Measurements from ENCODE around the gene IKZF2. TPM values are rescaled to one million over a fixed set of nuclear protein-coding genes. Genes with fewer than 3 reads are reported as not detected.

IKZF2 gene
- total RNA-seq, 1 experiment from 2014 or later = 8.8 TPM

DNA sequence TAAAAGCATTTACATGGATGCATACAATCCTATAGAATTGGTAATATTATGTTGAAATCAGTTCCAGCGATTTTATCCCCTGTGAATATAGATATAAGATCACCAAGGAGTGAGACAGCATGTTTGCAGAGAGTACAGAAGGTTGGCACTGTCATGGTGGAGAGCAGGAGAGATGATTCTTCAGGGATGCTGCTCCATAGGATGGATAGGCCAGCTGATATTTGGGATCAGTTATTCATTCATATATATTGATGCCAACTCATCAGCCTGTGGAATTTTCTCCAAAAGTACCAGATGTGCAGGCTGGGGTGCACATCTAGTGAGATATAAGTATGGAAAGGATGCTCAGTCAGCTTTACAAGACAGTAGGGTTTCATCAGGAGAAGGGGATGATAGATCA lies 139.9 kb downstream of the IKZF2 start:
- no peaks in the 10 kb centered on the region for H3K27me3 Mint-ChIP-seq (ENCODE audit: insufficient read depth, unreplicated experiment)
- TF ChIP-seq, protein P1, sequence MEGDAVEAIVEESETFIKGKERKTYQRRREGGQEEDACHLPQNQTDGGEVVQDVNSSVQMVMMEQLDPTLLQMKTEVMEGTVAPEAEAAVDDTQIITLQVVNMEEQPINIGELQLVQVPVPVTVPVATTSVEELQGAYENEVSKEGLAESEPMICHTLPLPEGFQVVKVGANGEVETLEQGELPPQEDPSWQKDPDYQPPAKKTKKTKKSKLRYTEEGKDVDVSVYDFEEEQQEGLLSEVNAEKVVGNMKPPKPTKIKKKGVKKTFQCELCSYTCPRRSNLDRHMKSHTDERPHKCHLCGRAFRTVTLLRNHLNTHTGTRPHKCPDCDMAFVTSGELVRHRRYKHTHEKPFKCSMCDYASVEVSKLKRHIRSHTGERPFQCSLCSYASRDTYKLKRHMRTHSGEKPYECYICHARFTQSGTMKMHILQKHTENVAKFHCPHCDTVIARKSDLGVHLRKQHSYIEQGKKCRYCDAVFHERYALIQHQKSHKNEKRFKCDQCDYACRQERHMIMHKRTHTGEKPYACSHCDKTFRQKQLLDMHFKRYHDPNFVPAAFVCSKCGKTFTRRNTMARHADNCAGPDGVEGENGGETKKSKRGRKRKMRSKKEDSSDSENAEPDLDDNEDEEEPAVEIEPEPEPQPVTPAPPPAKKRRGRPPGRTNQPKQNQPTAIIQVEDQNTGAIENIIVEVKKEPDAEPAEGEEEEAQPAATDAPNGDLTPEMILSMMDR (IDR thresholded peaks at IDR 0.05; ENCODE audit: unreplicated experiment) = no peak
- H3K4me3 Mint-ChIP-seq (ENCODE audit: unreplicated experiment) = no peak overlapping the region

DNA sequence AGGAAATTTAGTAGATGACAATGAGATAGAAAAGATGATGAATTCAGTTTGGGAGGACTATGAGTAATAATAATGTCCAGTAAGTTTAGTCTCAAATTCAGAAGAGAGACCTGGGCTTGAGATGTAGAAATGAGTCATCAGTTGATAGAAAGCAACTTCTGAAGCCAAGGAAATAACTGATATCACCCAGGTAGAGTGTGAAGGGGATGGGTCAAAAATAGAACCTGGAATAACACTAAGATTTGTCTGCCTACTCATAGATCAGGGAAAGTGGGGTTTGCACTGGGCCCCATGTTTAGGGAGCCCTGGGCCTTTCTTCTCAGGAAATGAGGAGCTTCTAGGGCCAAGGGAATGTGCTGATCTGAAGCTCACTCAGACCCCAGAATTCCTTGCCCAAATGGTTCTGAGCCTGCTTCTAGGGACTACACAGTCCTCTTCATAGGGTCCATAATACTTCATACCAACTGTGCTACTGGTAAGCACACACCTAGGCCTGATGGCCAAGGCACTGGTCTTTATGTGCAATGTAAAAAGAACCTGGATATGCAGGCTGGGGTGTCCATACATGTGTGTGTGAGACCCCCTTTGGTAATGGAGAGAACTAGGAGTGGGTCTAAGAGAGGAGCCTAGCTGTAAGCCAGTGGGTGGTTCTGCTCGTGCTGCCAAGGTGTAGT lies 141.2 kb downstream of the IKZF2 start:
- DNase-seq (ENCODE audit: unreplicated experiment) = no peak
- intact Hi-C loops (cut with micrococcal nuclease) = no loop called here
- Mint-ChIP-seq H3K9me3 (ENCODE audit: unreplicated experiment) (peaks cover 7% of the 10 kb centered on the region), H3K4me1 (ENCODE audit: insufficient read depth, unreplicated experiment) (peaks cover 7% of the 10 kb centered on the region), H3K27ac (ENCODE audit: low read depth, unreplicated experiment) (no peak overlapping the region), H3K36me3 (ENCODE audit: insufficient read depth, unreplicated experiment) (peaks cover 19% of the 10 kb centered on the region), H3K27me3 (ENCODE audit: insufficient read depth, unreplicated experiment) (no peaks in the 10 kb centered on the region), H3K4me3 (ENCODE audit: unreplicated experiment) (no peak overlapping the region)
- TF ChIP-seq, protein P1 (IDR thresholded peaks at IDR 0.05; ENCODE audit: unreplicated experiment) = no peak
- no TSS peak for BruUV-seq (replicated peaks)
- ChIA-PET CTCF (no interaction called here), POLR2A (no interaction called here)

More for the DNA sequence above, 139.9 kb downstream of the IKZF2 start:
- Mint-ChIP-seq H3K4me1 (ENCODE audit: insufficient read depth, unreplicated experiment) (peaks cover 7% of the 10 kb centered on the region), H3K36me3 (ENCODE audit: insufficient read depth, unreplicated experiment) (peaks cover 19% of the 10 kb centered on the region), H3K27ac (ENCODE audit: low read depth, unreplicated experiment) (no peak overlapping the region), H3K9me3 (ENCODE audit: unreplicated experiment) (peaks cover 7% of the 10 kb centered on the region)
- DNase-seq (ENCODE audit: unreplicated experiment) = no peak
- intact Hi-C loops (cut with micrococcal nuclease) = no loop called here
- no TSS peak for BruUV-seq (replicated peaks)
- ChIA-PET CTCF (interaction anchor here (0.7 to 1.0 kb wide), 2 partner anchors 141 to 156 kb away, joined by 3 read pairs; no protein-coding TSS in a partner anchor), POLR2A (no interaction called here)

DNA sequence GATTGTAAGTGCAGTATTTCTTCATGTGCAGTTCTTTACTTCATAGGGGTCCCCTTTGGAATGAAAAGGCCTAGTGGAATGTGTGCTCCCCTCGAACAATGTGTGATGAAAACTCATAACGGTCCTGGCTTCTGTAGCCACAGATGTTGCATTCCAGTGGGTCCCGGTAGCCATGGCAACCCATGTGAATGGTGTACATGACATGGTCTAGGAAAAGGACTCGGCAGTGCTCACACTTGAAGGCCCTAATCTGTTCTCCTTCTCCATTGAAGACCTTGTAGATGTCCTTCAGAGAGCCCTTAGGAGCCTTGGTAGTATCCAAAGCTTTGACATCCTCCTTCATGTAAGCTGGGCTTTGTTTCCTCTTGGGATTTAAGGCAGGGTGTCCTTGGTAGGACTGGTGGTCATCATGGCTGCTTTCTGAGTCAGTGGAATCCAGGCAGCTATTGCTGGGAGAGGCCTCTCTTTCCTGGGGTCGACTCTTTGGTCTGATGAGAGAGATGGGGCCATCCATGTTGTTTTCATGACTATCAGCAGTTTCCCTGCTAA lies 144.0 kb downstream of the IKZF2 start:
- ChIA-PET CTCF (interaction anchor here (0.6 kb wide), 1 partner anchor 201 kb away, joined by 4 read pairs; no protein-coding TSS in a partner anchor), POLR2A (no interaction called here)
- Mint-ChIP-seq H3K4me3 (ENCODE audit: unreplicated experiment) (no peak overlapping the region), H3K27me3 (ENCODE audit: insufficient read depth, unreplicated experiment) (no peaks in the 10 kb centered on the region), H3K9me3 (ENCODE audit: unreplicated experiment) (peaks cover 7% of the 10 kb centered on the region), H3K27ac (ENCODE audit: low read depth, unreplicated experiment) (no peak overlapping the region), H3K4me1 (ENCODE audit: insufficient read depth, unreplicated experiment) (peaks cover 7% of the 10 kb centered on the region), H3K36me3 (ENCODE audit: insufficient read depth, unreplicated experiment) (peaks cover 18% of the 10 kb centered on the region)
- DNase-seq (ENCODE audit: unreplicated experiment) = no peak
- intact Hi-C loops (cut with micrococcal nuclease) = no loop called here
- TF ChIP-seq, protein P1 (IDR thresholded peaks at IDR 0.05; ENCODE audit: unreplicated experiment) = no peak
- BruUV-seq (replicated peaks) = no TSS peak

DNA sequence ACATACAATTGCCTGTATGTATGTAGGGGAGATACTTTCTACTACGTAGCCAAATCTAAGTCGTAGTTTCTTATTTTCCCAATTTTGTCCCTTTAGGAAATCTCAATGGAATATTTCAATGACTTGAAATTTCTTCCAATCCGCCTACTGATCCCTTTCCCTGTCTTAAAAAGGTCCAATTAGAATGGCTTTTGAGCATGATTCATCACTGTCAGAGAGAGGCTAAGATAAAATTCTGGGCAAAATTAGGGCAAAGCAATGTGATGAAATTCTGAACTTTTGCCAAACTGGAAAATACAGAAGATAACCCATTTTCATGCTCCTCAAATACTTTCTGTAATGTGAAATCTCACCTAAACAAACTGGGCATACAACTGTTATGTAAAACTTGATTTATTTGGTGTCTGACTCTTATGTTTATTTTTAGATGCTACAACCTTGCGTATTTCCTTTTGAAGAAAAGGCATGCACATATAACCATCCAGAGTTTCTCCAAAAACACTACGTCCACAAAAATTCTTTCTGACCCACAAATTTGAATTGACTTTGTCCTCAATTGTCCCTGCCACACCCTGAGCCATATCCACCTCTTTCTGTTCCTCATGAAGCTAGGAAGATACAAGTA lies 147.1 kb downstream of the IKZF2 start:
- TF ChIP-seq, protein P1 (IDR thresholded peaks at IDR 0.05; ENCODE audit: unreplicated experiment) = no peak
- no peak overlapping the region for H3K4me3 Mint-ChIP-seq (ENCODE audit: unreplicated experiment)
- H3K36me3 Mint-ChIP-seq (ENCODE audit: insufficient read depth, unreplicated experiment) = no peaks in the 10 kb centered on the region
- no TSS peak for BruUV-seq (replicated peaks)
- H3K27ac Mint-ChIP-seq (ENCODE audit: low read depth, unreplicated experiment) = no peak overlapping the region
- no peaks in the 10 kb centered on the region for H3K9me3 Mint-ChIP-seq (ENCODE audit: unreplicated experiment)
- intact Hi-C loops (cut with micrococcal nuclease) = no loop called here
- POLR2A ChIA-PET = no interaction called here
- peaks cover 12% of the 10 kb centered on the region for H3K4me1 Mint-ChIP-seq (ENCODE audit: insufficient read depth, unreplicated experiment)
- DNase-seq (ENCODE audit: unreplicated experiment) = no peak
- no peaks in the 10 kb centered on the region for H3K27me3 Mint-ChIP-seq (ENCODE audit: insufficient read depth, unreplicated experiment)
- CTCF ChIA-PET = interaction anchor here (0.7 kb wide), 1 partner anchor 18 kb away, joined by 3 read pairs; no protein-coding TSS in a partner anchor
